HG03460 (cell line): ENCODE data around the gene XPR1.

Source experiments
- ATAC-seq: cut with Tn5 transposase; IDR thresholded peaks from one replicate; pipeline ENCODE4 v1.9.1; 2021; ENCODE audit not compliant: unreplicated experiment

The XPR1 gene

DNA sequence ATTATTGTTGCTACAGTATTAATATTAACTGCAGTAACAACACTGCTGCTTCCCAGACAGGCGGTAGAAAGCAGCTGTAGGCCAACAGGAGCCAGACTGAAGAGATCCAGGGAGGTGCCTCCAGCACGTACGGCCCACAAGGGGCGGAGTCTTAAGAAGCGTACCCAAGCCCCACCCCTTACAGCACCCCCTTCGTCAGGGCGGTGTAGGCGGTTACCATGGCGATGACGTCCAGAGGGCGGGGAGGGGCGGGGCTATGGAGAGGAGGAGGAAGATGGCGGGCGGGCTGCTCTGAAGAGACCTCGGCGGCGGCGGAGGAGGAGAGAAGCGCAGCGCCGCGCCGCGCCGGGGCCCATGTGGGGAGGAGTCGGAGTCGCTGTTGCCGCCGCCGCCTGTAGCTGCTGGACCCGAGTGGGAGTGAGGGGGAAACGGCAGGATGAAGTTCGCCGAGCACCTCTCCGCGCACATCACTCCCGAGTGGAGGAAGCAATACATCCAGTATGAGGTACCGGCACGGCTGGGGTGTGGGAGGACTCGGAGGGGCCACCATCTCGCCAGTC lies at the start of gene XPR1:
XPR1 (plus strand) TSS at position 257 of the 560 bp plus-strand sequence; CDS start at position 437, 180 bp downstream.
- ATAC-seq: peak; percentile 96

DNA sequence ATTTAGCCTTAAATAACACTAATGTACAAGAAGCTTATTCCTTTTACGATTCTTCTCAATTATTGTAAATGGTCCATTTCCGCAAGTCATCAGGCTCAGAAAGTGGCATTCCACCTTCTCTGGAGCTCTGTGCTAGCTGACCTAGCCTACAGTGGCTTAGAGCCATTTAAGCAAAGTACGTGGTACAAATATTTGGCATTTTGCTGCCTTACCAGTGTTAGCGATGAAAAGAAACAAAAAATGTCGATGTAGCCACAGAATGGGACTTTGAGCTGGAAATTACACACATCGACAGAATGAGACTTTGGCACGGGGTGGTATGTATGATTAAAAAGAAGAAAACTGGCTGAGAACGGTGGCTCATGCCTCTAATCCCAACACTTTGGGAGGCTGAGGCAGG lies 47.0 kb upstream of the XPR1 start:
- no peak for ATAC-seq

DNA sequence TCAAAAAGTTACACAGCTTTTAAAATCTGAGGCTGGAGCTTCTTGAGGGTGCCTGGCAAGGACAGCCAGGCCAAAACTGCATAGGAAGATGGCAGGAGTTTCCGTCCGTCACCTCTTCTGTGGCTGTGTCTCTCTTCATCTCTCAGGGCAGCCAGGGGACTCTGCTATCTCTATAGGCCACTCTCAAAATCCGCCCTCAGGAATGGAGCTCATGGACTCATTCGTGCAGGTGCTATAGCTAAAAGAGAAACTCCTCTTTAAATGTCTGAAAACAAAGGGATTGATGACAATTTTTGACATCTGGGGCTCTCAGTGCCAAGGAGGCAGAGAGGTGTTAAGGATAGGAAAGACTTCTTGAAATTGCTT lies 45.8 kb upstream of the XPR1 start:
- no peak for ATAC-seq

DNA sequence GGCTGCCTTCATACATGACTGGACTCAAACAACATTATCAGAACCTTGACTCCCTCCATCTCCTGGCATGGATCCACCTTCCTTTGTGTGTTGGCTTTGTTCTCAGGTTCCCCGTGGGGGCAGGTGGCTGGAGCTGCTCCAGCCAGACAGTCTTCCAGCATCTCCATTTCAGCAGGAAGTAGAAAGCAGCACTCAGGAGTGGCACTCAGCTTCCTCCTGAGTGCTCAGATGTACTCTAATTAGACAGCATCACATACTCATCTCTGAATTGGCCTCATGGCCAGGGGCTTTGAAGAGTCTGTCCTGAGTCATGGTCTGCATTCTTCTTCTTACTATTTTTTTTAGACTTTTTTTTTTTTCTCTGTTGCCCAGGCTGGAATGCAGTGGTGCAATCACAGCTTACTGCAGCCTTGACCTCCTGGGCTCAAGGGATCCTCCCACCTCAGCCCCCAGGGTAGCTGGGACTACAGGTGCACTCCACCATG lies 45.1 kb upstream of the XPR1 start:
- no peak for ATAC-seq

DNA sequence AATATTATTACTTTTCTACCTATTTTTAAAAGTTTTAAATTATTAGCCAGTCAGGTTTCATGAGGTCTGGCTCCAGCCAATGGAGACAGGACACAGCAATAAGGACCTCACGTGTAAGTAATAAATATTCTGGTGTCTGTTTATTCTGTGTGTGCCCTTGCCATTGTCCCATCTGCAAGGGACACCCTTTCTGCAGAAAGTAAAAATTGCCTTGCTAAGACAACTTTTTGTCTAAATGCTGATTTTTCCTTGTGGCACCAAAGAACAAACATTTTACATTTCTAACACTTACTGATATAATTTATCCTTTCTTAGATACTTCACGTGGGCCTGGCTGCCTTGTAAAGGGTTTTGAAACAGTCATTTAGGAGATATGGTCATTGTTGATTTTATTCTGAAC lies 43.7 kb upstream of the XPR1 start:
- ATAC-seq: no peak

DNA sequence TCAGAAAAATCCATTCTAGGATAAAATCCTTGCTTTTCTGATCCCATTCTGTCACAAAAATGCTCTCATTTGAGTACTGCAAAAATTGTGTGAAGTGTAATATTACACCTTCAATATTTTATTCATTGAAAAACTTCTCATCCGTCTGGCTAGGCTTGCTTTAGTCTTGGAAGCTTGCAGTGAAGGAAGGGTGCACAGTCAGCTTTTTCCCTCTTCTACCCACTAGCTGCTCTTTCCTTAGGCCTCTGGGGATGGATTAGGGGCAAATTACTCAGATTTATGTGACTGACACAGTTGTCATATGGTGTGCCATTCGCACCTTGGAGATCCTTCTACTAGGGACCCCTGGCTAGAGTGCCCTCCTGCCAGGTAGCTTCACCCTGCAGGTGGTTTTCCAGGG lies 40.9 kb upstream of the XPR1 start:
- ATAC-seq: no peak

DNA sequence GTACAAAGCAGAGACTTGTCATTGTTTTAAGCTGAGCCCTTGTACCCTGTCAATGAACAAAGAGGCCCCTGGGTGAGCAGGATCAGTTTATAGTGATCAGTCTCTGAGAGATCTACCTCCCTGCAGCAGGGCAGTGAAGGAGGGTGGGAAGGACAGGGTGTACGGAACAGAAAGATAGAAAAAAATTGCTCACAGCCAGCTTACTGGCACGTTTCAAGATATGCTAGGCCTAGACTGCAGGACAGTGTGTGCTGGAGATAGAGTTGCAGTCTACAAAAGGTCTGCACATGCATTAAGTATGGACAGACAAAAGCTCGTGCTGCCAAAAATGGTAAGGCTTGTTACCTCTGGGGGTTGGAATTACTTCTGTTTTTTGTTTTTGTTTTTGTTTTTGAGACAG lies 38.4 kb upstream of the XPR1 start:
- ATAC-seq: no peak

DNA sequence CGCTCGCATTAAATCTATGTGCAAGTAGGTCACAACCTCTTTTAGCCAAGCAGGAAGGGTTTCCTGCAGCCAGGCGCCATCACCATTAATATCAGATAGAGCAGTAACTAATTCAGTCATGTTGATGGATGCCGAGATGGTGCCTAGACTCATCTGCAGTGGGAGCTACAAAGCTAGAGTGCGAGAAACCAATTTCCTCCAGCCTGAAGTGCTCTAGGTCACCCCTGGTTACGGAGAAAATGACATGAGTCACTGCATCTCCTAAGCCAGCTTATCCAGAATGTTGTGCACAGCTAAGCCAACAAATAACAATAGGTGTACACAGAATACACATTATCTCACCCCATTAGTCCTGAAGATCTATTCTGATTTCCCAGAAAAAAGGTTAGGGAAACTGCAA lies 37.1 kb upstream of the XPR1 start:
- no peak for ATAC-seq

DNA sequence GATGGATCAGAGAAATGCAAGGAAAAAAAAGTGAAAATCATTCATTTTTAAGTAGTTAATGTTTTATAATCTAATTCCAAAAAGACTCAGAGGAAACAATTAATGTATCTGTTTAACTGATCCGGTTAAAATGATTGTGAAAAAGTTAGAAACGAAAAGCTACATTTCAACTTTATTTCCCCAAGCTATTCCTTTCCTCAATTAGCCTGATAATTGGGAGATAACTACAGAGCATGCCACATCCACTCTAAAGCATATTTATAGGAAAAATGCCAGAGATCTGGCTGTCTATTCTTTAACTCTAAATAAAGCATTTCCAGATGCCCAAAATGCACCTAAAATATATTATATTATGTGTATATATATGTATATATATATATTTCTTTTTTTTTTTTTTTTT lies 35.9 kb upstream of the XPR1 start:
- no peak for ATAC-seq

DNA sequence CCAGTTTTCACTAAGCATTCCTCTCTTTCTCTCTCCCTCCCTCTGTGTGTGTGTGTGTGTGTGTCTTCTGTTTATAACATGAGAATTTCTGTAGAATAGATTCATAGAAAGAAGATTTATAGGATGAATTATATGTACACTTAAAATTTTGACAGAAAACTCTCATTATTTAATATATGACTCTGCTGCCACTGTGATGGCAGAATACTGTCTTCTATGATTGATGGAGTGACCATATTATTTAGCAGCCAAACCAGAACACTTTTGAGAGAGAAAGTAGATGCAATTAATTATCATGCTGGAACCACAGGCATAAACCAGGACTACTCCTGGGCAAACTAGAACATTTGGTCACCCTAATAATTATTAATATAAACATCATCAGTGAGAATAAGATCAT lies 34.3 kb upstream of the XPR1 start:
- ATAC-seq: no peak

DNA sequence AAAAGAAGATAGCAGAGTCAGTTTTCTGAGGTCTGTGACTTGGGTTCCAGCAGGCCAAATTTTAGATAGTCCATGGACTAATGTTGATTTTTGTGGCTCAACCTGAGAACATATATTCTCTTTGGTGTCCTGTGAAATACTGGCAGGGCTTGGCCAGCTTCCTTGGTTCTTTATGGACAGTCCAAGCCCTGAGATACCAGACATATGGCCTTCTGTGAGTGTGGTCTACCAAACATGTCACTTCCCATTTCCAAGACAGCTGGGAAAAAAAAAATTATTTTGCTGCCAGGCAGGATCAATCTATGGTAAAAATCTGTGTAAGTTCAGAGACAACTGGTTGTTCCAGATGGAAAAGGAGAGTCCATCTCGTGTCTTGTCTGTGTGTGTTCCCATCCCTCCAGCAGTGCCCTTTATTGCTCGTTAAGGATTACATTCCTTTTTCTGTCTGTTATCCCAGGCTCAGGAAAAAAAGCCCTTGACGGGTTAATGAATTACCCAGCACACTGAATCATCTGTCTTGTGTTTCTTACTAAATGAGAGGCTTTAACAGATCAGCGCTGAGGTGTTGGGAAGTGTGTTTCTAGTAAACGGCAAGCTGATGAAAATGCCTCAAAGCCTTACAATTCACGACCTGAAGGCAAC lies 33.4 kb upstream of the XPR1 start:
- ATAC-seq: no peak

DNA sequence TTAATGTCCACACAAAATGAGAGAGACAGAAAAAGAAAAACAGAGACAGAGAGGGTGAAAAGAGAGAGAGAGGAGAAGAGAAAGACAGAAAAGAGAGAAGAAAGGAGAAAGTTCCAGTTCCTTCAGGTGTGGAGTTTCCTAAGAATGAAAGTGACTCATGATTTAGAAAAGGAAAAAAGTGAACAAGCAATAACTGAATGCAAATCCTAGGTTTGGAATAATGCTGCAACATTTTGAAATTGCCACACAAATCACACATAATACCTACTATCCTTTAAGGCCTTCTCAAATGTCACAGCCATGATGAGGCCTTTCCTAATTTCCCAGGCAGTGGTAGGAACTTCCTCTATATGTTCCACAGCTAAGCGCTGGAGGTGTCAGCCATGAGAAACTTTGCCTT lies 31.5 kb upstream of the XPR1 start:
- ATAC-seq: no peak

DNA sequence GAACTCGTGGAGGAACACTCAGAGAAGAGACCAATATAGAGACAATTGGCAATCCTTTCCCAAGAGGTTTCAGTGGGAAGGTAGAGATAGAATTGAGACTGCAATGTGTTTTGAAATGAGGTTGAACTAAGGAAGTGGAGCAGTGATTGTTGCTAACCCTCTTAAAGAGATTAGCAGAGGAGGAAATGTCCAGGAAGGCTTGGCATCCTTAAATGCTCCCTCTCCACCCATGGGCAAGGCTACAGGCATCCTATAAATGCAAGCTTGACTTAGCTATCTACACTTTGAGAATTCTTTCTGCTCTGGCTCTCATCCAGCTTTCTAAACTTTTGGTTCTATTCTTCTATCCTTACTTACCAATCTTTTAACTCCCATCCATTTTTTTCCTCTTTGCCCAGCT lies 30.3 kb upstream of the XPR1 start:
- no peak for ATAC-seq

DNA sequence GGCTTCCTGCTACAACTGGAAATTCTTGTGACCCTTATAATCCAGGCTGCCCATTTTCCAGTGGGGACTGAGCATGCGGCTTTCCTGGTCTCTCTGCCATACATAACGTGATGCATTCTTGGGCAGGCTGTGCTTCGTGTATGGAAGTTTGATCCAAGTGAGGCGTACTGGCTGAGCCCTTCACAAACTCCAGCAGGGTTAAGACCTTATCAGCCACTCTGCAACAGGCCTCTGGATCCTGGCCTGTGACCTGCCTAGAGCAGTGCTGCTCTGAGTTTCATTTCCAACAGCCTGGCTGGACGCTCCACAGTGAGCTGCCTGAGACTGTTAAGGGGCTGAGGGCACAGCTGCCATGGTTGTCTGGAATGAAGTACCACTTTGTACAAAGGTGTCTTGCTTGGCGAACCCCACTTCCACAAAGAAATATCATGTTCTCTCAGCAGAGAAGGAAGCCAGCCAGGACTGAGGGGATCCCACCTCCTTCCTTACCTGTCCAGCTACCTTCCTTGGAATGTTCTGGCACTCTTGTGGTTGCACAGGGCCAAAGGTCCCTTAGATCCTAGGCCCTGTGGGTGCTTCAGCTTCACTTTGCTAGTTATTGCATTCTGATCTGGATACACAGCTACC lies 28.5 kb upstream of the XPR1 start:
- no peak for ATAC-seq

DNA sequence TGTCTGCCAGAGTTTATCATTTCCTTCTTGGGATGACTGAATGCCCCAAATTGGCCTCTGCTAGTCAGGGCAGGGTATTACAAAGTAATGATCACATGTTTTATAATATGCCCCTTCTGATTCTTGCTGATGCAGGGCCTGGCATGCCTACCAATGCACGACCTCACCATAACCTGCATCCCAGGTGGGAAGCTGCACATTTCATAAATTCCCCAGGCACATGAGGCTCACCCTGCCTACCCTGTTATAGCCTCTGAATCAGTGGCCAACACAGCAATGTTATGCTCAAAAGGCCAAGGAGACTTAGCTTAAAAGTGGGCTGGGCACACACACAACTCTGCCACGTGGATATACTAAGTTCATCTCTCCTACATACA lies 28.0 kb upstream of the XPR1 start:
- no peak for ATAC-seq

DNA sequence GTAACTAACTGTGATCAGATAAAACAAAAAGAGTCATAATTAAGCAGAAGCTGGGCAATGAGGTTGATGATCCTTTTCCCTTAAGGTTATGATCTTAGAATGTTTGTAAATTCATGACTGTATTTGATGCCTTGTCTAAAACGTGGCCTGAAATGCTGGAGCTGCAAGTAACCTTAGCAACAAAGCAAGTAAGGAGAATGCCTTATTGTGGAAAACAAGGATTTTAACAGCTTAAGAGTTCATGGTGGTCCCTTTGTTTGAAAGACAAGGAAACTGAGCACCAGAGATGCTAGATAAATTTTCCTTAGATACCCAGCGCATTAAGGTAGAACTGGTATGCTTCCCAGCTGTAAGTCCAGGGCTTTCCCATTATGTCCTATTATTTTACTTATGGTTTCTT lies 25.7 kb upstream of the XPR1 start:
- ATAC-seq: no peak

DNA sequence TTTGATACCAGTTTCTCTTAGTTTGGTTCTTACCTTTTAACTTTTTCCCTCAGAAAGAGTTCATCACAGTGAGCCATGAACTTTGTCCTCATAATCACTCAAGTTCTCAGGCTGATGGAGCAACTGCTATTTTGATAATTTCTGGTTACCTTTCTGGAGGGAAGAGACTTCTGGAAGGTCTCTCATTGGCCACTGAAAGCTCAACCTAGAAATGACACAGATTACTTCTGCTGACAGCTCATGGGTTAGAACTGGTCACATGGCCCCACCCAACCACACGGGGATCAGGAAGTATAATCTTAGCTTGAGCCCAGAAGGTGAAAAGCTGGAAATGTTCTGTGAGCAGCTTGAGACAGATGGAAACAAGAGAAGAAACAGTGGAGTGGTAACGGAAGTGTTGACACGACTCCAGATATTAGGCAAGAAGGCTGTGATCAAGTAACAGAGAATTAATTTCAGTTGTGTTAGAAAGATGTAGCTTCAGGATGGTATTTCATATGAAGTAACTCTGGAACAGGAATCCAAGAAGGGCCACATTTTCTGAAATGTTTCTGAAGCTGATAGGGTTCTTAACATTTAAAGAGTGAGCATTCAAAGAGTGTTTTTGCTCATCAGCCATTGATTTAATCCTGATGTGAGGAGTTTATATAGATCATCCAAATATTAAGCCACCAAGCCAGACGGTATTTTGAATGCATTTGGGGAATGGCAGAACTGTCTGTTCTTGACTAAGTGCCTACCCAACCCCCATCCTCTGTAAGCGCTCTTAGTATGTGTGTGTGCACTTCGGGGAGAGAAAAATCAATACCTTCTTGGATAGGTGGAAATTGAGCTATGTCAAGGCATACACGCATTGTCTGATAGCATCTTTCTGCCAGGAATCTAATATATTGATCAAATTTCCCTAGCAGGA lies 21.9 kb upstream of the XPR1 start:
- no peak for ATAC-seq

DNA sequence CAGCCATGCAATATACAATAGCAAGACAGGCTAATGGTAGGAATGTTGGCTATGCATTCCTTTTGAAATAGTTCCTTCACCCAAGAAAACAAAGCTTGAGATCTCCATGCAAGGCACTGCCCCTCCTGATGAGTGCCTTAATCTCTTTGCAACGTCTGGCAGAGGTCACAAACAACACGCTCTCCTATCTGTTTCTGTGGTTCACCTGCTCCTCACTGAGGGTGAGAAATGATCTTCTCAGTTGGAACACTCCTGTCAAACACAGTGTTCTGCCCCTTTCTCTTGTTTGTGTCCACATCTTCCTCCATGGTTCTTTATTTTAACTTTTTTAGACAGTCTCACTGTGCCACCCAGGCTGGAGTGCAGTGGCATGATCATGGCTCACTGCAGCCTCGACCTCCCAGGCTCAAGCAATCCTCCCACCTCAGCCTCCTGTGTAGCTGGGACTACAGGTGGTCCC lies 21.2 kb upstream of the XPR1 start:
- no peak for ATAC-seq

DNA sequence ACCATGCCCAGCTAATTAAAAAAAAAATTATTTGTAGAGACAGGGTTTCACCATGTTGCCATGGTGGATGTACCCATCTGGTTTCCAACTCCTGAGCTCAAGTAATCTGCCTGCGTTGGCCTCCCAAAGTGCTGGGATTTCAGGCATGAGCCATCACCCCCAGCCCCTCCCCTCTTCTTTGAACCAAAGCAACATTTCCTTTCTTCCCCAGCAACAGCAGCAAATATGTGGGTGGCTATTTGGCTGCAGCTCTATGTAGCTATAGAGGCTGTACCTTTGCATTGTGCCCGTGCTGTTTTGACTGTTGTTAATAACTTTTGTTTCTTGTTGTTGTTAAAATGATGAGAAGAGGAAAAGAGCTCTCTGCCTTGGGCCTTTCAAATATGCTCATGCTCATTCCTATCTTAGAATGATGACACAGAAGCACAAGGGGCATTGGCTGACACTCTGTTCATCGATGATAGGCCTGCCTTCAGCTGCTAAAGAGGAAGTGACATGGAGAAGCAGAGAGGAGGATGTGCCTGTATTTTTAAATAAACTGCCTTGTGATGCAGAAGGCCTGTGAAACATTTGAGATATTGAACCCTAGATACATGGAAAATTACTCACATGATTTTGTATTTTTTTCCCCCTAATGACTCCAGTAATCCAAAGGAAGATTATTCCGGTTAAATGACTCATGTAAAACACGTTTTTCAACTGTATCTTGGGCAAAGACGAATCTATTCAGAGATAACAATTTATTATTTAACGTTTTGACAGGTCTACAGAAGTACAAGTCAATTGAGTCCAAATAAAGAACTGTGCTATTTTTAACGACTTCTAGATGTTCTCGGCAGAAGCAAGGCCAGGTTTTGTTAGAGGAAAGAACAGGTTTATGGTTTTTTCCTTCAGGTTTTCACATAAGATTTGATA lies 20.5 kb upstream of the XPR1 start:
- no peak for ATAC-seq

DNA sequence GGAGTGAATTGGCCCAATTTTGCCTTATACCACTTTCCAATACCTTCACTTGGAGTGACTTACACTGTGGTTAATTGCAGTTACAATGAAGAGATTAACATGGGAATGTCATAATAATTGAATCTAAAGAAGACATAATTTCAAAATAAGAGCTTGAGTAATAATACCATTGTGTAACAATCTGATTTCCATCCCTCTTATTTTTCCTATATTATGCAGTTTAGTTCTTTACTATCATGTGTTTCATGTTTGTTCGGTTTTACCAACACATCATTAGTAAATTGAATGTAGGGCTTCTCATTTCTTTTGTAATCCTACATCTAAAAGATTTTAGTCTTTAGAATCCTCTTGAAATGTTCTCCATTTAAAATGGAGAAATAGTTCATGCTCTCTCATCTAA lies 19.2 kb upstream of the XPR1 start:
- ATAC-seq: no peak

DNA sequence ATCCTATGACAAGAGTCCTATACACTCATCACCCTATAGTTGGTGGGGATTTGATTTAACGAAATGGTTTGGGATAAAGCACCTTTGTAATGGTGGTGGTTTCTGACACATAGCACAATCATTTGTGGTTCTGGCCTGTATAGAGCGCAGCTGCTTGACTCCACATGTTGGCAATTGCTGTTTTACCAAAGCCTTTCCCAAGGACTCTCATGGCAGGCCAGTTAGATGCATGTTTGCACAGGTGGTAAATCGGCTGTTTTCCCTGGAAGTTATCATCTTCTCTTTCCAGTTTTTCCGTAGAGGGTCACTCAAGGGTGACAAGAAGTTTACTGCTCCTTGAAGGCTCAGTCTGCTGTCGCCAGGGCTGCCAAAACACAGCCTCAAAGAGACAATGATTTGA lies 17.1 kb upstream of the XPR1 start:
- ATAC-seq: no peak
